ENCODE results near the gene MCHR1.

GRCh38 chr22:40671369-40671768 is 7.9 kb upstream of the MCHR1 start:
- TF ChIP-seq JUN (CRISPR knock-in tag; IDR thresholded peaks at IDR 0.05) (no peak), CBFB (CRISPR knock-in tag; IDR thresholded peaks at IDR 0.05; ENCODE audit: low read depth) (no peak), CREB1 (CRISPR knock-in tag; IDR thresholded peaks at IDR 0.05) (no peak), CTCF (IDR thresholded peaks at IDR 0.05) (no peak), ATF2 (CRISPR knock-in tag; IDR thresholded peaks at IDR 0.05; ENCODE audit: borderline replicate concordance, low read depth) (no peak), E2F4 (CRISPR knock-in tag; IDR thresholded peaks at IDR 0.05; ENCODE audit: borderline replicate concordance, low read depth) (no peak), GRHL2 (CRISPR knock-in tag; IDR thresholded peaks at IDR 0.05; ENCODE audit: insufficient replicate concordance, severe bottlenecking) (no peak), CREM (CRISPR knock-in tag; IDR thresholded peaks at IDR 0.05) (no peak), ZSCAN18 (CRISPR knock-in tag; IDR thresholded peaks at IDR 0.05) (no peak), TCF7 (CRISPR knock-in tag; IDR thresholded peaks at IDR 0.05; ENCODE audit: low read depth) (no peak), USF2 (CRISPR knock-in tag; IDR thresholded peaks at IDR 0.05) (no peak)
